Fibroblast of skin of right quadriceps (primary cell): ENCODE measurements around the gene DPP7.
"Not testable (repeated sequence)": the region's sequence is repeated elsewhere in the genome, so short reads cannot be mapped to it uniquely, and the experiment has no call there.

ENCODE experiments used
- DNase-seq: peaks from one replicate; pipeline ENCODE4 v3.0.0-alpha.2; 2013

The DPP7 gene

DNA sequence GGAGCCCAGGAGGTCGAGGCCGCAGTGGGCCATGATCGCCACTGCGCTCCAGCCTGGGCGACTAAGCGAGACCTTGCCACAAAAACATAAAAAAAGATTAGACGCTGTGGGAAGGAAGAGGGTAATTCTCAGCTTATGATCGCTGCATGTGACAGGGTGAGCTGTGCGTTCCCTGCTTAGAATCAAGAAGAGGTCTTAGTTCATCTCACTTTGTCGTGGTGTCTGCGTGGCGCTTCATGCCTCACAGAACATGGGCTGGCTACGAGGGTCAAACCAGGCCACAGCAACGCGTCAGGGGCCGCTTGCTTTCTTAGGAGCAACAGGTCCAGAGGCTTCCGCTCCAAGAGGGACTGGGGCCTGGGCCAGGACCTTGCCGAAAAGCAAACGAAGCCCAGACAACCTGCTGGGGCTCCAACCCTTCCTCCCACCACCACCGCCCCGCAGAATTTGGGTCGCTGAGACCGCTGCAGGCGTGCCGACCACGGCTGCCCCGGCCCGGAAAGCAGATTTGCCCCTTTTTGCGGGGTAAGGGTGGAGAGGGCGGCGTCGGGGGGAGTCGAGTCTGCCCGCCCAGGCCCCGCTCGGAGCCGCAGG is 14.4 kb upstream of the DPP7 start:
- no peak for DNase-seq

DNA sequence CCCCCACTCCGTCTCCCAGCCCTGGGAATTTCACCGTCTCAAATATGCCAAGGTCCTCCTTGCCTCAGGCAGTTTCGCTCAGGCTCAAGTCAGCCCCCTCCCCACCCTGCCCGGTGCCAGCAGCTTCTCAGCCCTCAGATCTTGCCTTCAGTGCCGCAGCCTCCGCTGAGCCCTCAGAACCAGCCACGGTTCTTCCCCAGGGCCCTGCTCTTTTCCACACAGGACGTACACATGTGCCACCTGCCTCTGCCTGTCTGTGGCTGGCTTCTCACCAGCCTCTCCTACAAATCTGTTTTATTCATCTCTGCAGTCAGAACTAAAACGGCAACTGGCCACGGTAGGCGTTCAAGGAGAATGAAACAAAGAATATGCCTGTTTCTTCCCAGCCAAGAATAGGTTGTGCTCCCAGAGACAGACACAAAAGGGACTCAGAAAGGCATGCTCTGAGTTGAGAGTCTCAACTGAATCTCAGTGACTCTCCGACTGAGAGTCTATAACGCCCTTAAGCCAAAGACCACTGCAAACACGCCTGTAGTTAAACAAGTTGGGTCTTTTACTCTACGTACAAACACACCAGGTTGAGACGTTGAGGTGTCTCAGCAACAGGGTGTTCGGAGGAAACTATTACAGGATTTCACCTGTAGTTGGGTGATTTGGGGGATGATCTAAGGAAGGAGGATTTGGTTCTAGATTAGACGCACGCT is 13.8 kb upstream of the DPP7 start:
- no peak for DNase-seq

DNA sequence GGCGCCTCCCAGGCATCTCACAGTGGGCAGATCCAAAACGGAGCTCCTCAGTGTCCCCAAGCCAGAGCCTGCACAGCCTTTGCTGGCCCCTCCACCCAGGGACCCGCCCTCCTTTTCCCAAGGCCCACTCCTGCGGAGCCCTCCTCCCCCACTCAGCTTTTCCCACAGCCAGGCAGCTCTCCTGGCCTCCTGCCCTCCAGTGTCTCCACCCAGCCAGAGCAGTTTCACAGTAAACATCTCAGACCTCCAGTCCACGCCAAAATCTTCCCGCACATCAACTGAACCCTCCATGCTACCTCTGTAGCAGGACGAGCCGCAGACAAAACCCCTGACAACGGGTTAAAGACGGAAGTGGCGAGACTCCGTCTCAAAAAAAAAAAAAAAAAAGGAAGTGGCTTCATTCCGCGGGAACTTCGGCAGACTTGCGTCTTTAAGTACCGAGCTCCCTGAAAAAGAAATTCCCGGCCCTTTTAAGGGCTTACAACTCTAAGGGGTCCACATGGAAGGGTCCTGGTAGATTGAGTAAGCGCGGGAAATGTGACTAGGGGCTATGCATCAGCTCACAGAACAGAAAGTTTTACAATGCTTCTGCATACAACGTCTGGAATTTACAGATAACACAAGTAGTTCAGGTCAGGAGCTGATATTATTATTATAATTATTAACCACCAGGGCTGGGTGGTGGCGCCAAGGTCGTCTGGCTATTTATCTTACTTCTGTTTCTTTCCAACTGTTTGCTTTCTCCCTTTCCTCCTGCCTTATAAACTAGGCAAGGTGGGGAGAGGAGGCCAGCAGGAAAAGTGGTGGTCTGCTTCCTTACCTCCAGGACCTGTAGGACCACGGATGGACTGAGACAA is 13.0 kb upstream of the DPP7 start:
- no peak for DNase-seq

DNA sequence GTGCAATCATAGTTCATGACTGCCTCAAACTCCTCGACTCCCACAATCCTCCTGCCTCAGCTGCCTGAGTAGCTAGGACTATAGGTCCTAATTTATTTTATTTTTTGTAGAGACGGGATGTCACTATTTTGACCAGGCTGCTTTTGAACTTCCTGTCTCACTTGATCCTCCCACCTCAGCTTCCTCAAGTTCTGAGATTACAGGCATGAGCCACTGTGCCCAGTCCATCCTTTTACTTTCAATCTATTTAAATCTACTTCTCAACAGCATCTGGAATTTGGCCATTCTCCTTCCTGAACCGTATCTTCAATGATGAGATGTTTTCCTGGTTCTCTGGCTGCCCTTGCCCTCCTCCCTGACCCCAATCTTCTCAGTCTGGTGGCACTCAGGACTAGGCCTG is 12.3 kb upstream of the DPP7 start:
- DNase-seq = no peak

DNA sequence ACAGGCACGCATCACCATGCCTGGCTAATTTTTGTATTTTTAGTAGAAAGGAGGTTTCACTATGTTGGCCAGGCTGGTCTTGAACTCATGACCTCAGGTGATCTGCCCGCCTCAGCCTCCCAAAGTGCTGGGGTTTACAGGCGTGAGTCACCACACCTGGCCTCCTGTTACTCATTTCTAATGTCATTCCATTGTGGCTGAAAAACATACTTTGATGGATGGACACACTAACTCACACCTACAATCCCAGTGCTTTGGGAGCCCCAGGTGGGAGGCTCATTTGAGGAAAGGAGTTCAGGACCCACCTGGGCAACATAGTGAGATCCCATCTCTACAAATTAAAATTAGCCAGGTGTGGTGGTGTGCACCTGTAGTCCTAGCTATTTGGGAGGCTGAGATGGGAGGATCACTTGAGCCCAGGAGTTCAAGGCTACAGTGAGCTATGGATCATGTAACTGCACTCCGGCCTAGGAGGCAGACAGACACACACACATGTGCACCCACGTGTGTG is 9.5 kb upstream of the DPP7 start:
- DNase-seq = not testable (repeated sequence)

DNA sequence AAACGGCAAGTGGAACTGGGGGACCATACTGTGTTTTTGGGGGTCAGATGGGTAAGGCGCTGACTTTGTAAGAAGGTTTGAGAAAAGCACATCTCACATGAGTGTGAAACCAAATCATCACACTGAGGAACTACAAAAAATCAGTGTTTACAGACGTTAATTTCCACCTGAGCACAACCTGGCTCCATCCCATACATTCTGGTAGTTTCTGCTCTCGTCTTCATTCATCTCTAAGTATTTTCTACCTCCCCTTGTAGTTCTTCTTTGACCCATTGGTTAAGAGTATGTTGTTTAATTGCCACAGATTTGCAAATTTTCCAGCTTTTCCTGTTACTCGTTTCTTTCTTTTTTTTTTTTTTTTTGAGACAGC is 8.9 kb upstream of the DPP7 start:
- DNase-seq = no peak

DNA sequence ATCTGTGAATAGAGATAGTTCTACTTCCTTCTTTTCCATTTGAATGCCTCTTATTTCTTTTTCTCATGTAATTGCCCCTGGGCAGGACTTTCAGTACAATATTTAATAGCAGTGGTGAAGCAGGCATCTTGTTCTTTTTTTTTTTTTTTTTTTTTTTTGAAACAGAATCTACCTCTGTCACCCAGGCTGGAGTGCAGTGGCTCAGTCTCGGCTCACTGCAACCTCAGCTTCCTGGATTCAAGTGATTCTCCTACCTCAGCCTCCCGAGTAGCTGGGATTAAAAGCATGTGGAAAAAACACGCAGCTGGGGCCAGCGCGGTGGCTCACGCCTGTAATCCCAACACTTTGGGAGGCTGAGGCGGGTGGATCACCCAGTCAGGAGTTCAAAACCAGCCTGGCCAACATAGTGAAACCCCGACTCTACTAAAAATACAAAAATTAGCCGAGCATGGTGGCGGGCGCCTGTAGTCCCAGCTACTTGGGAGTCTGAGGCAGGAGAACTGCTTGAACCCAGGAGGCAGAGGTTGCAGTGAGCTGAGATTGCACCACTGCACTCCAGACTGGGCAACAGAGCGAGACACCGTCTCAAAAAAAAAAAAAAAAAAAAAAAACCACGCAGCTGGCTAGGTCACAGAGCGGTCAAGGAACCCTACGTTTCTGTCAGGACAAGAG is 8.4 kb upstream of the DPP7 start:
- DNase-seq = not testable (repeated sequence)

DNA sequence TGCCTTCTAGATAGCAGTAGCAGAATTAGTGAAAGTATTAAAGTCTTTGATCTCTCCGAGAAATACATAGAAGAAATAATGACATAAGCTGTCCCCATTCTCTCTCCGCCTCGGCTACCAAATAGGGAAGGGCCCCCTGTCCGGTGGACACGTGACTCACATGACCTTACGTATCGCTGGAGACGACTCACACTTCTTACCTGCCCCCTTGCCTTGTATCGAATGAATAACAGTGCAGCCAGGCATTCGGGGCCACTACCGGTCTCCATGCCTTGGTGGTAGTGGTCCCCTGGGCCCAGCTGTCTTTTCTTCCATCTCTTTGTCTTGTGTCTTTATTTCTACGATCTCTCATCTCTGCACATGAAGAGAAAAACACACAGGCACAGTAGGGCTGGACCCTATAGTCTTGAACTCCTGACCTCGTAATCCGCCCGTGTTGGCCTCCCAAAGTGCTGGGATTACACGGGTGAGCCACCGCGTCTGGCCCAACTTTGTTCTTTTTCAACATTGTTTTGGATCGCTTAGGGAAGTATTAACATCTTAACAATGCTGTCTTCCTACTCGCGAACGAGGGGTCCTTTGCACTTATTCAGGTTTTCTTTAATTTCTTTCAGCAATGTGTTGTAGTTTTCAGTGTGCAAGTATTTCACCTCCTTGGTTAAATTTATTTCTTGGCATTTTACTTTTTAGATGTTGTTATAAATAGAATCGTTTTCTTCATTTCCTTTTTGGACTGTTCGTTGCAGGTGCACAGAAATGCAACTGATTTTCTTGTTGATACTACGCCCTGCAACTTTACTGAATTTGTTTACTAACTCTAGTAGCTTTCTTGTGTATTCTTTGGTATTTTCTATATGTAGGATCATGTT is 7.6 kb upstream of the DPP7 start:
- not testable (repeated sequence) for DNase-seq

DNA sequence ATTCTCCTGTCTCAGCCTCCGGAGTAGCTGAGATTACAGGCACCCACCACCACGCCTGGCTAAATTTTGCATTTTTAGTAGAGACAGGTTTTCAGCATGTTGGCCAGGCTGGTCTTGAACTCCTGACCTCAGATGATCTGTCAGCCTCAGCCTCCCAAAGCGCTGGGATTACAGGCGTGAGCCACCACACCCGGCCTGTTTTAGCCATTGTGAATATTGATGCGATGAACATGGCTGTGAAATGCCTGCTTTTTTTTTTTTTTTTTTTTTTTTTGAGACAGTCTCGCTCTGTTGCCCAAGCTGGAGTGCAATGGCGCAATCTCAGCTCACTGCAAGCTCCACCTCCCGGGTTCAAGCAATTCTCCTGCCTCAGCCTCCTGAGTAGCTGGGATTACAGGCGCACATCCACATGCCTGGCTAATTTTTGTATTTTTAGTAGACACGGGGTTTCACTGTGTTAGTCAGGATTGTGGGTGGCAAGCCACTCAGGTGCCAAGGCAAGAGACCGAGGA is 3.6 kb upstream of the DPP7 start:
- DNase-seq = not testable (repeated sequence)

DNA sequence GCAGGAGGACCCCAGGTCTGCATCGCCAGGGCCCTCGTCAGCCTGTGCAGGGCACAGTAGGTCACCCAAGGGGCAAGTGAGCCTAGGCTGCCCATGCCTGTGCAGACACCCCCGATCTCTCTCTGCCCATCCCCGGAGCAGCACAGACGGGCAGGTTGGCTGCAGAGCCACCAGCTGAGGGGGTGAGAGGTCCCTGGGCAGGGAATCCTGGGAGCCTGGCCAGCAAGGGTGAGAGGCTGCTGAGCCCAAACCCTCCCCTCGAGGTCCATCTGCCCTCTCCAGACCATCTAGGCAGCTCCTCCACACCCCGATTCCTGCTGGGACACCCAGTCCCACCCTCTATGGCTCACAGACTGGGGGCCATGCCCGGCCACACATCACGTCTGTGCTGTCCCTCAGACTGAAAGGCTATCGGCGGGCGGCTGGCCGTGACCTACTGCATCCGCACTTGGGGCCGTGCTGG is 2.8 kb upstream of the DPP7 start:
- DNase-seq = no peak

DNA sequence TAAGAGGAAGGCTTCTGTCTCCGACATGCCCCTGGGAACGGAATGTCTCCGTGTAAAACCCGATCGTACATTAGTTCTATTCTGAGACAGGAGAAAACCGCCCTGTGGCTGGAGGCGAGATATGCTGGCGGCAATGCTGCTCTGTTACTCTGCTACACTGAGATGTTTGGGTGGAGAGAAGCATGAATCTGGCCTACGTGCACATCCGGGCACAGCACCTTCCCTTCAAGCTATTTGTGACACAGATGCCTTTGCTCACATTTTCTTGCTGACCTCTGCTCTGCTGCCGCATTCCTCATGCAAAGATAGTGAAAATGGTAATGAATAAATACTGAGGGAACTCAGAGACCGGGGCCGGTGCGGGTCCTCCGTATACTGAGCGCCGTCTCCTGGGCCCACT is 2.2 kb upstream of the DPP7 start:
- DNase-seq = no peak

DNA sequence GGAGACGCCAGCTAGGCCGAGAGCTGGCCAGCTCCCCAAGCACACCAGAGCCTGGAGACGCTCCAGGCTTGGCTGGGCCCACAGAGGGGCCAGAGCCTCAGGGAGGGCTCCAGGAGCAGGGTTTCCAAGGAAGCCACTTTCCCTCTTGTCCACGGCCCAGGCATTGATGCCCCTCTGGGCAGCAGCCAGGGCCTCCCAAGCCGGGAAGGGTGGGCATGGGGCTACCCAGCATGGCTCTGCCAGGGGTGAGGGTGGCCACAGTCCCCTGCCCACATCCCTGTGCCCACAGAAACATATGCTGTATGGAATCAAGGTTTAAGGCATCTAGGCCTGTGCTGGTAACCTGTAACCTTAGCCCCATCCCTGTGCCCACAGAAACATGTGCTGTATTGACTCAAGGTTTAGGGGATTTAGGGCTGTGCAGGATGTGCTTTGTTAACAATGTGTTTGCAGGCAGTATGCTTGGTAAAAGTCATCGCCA is 1.5 kb upstream of the DPP7 start:
- no peak for DNase-seq

DNA sequence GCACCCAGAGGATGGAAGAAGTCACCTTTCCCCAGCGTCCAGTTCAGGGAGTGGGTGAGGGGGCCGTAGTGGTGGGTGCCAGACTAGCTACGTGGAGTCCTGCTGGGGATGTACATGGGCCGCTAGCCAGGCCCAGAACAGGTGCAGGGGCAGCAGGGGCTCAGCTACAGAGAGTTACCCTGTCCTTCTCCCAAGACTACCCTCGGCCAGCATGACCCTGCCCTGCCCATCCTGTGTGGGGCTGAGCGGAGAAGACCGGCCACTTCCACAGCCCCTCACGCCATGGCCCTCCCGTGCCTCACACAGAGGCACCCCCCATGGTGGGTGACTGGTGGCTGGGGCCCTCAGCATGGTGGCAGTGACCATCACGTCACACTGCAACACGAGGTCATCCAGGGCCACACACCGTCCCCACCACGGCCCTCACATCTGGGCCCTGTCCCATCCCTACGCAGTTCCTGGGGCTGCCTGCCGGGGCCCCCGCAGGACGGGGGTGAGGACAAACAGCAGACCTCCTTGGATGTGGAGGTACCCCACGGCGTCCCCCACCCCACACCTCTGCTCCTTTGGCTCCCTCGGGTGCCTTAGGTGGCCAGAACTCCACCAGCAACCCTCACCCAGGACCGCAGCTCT is 977 bp upstream of the DPP7 start:
- DNase-seq = no peak

DNA sequence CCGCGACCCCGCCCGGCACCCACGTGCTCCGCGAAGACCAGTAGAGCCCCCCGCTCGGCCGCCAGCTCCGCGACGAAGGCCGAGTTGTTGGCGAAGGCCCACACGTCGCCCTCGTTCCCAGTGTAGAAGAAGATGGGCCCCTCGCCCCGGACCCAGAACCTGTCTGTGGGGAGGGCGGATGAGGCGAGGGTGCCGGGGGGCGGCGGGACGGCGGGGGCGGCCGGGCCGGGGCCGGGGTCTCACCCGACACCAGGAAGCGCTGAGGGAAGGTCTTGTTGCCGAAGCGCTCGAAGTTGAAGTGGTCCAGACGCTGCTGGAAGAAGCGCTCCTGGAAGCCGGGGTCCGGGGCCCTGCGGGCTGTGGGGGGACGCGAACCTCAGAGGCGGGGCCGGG is 317 bp downstream of the DPP7 start:
- no peak for DNase-seq

DNA sequence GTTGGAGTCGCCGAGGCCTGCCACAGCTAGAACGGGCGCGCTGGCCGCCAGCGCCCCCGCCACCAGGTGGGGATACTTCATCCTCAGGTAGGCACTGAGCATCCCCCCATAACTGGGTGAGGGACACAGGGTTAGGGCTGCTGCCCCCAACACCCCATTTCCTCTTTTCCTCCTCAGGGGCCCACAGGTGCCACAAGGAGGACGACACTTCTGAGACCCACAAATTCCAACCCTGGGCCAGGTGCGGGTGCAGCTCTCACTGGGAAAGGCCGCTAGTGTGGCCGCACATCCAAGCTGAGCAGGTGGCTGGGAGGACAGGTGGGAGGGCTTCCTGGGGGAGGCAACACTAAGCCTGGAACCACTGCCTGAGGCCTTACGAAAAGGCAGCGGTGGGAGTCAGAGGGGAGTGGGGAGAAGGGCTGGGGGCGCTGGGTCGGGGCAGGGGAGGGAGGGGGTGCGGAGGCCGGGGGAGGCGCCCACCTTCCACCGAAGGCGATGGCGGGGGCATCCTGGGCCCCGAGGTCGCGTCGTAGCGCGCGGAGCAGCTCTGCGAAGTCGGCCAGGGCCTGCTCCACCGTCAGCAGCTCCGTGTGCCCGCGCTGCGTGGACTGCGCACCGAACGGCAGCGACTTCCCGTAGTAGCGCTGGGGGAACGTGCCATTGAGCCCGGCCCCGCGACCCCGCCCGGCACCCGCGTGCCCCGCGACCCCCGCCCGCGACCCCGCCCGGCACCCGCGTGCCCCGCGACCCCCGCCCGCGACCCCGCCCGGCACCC is 961 bp downstream of the DPP7 start:
- DNase-seq = no peak

DNA sequence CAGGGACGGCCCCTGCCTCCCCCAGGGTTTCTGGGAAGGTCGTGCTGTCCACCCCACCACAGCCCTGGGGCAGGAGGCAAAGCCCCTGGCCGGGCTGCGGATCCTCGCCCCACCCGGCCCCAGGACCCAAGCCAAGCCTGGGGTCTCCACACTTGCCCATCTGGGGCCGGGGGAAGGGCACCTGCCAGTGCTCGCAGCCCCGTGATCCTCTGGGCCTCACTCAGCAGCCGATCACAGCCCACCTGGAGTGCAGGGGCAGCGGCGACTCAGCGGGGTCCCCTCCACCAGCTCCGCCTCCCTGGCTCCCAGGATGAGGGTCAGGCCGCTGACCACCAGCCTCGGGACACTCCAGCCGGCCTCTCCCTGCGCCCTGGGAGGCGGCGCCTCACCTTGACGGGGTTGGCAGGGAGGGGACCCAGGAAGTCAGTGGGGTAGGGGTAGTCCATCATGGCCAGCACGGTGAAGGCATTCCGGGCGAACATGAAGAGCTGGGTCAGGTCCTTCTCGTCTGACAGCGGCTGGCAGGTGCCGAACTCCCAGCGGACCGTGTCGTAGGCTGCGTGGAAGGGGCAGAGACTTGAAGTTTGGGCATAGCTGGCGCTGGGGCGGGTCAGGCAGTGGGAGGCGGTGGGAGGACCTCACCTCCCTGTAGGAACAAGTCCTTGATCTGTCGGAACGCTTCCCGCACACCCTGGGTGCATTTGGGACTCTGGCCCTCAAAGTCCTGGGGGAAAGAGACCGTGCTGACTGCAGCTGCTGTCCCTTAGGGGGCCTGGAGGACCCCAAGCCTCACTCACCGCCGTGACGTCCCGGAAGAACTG is 1.8 kb downstream of the DPP7 start:
- DNase-seq = no peak

DNA sequence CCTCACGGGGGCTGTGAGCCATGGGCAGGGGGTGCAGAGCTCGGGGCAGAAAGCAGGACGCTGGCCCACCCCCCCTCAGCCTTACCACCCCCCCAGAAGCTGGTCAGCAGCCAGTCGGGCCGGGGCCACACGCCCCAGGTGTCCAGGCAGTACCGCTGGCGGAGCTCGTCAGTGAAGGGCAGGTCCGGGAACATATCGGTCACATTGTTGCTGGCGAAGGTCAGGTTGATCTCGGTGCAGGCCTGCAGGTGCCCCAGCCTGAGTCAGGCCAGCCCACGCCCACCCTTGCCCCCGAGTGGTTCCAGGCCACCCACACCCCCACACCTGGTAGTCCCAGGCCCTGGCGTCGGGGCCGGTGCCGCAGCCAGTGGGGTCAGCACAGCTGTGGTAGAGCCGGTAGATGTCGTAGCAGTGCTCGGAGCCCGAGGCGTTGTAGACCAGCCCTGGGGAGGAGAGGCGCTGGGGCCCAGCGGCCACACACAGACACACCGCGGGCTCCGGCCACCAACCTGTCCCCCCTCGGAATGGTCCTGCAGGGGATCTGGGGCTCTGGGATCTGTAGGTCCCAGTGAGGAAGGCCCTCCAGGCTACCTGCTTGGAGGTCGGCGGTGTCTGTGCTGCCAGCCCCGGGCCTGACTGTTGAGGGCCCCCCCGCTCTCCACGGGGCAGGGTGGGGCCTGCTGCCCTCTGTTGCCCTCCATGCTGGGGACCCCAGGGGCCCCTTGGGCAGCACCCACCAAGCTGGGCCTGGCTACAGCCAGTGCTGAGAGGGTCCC is 2.6 kb downstream of the DPP7 start:
- DNase-seq = no peak

DNA sequence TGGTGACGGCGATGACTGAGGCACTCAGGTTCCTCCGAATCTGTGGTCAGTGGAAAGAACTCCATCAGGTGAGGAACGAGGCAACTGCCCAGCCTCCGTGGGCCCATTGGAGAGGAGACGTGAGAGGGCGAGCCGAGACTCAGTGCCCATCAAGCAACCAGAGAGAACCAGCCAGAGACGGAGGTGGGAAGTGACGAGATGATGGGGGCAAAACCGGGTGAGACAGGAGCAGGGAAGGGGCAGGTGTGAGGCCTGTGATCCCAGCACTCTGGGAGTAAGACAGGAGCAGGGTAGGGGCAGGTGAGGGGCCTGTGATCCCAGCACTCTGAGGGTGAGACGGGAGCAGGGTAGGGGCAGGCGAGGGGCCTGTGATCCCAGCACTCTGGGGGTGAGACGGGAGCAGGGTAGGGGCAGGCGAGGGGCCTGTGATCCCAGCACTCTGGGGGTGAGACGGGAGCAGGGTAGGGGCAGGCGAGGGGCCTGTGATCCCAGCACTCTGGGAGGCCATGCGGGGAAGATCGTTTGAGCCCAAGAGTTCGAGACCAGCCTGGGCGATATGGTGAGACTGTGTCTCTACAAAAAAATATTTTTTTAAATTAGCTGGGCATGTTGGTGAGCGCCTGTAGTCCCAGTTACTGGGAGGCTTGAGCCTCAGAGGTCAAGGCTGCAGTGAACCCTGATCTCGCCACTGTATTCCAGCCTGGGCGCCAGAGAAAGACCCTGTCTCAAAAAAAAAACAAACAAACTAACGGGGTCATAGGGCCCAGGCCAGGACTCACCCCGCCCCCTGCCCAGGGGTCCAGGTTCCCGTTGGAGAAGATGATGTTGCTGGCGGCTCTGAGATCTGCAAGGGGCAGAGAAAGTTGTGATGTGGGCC is 3.4 kb downstream of the DPP7 start:
- no peak for DNase-seq
